Activated CD4-positive, CD25-positive, alpha-beta regulatory T cell treated with anti-CD3 and anti-CD28 coated beads, Interleukin-2, amount 50 U/mL, for 24 hours (primary cell): Measurements from ENCODE around the gene MPZL2.

ENCODE experiments used
- ATAC-seq, 2 donors: fragments of 150-1000 bp; cut with Tn5 transposase; one replicate each; pipeline ENCODE4 v1.10.0; 2021; ENCODE audit warnings: mild to moderate bottlenecking in 1 of 2, moderate library complexity in 1 of 2

The MPZL2 gene

DNA sequence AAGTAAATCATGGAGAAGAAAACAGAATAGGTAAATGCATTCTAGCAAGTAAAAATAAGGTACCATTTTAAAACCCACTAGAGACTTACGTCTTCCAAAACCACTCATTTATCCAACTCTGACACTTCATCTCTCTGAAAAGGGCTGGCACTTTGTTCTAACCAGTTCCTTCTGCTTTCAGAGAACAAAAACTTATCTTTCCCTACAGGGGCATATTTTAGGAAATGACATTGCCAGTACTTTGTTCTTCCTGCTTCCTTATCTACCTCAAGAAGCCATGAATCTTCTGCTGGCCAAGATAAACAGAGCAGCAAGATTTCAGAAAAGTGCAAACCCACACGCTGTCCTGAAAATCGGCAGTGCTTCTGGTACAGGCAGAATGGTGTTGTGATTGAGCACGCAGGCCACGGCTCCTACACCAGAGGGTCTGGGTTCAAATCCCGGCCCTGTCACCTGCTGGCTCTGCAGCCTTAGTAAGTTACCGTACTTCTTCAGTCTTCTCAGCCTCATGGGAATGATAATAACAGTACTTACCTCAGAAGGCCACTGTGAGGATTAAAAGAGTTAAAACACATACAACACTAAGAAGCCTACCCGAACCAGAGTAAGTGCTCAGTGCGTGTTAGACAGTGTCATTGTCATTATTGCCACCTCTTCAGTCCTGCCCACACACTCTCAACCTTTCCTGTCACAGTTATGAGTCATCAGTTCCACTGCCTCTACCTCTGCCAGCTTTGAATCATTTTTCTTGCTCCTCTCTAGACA lies 22.9 kb downstream of the MPZL2 start:
- peak; percentile 96 to 97 for ATAC-seq

DNA sequence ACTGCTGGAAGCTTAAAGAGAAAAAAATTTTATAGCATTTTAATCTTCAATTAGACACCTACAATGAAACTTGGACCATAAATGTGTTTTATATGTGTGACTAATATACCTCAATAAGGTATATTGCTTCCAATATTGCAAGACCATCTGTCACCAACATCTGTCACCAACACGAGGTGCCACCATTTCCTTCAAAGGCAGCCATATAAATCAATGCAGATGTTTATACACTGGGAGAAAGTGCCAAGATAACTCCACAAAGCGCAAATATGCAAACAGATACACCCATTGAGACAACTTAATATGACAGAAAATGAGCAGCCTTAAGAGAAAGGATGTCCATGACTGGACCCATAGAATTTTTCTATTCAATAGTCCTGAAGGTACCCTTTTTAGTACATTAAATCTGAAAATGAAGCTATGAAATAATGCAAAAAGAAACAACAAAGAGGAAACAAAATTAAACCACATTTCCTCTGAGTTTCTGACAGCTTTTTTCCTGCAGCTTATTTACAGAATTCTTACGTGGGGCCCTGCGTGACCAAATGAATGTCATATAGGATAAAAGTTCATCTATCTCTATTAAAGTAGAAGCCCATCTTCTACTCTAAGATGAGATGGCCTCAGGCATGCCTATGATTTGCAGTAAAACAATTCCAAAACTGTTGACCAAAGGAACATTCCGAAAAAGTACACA lies 24.4 kb downstream of the MPZL2 start:
- no peak for ATAC-seq

DNA sequence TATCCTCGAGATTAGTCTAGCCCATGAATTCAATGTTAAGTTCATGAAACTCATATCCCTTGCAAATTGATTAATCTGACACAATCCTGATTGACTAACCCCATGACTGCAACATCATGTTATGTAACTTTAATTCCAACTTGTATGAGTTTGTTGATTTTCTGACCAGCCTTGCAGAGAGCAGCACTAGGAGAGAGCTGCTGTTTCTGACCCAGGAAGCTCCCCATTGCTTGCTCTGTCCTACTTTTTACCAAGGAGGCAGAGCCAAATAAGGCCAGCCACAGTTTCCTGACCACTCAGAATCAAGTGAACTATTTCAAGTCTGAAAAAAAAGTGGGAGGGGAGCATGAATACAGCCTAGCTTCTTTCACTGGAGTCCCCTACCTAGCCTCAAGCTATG lies 25.2 kb downstream of the MPZL2 start:
- ATAC-seq, result no peak

DNA sequence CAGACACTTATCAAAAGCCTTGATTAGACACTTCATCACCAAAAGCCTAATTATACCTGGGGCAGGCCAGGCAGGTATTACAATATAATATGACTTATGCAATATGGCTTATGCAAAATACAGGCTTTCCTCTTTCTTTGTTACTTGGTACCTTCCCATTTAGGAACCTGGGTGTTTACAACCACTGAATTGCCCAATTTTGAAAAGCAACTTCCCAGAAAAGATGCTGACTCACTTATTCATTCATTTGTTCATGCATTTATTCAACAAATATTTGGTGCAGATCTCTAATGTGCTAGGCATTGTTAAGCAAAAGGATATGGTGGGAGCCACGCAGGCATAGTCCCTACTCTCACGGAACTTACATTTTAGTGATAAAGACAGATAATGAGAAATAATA lies 25.7 kb downstream of the MPZL2 start:
- no peak for ATAC-seq

DNA sequence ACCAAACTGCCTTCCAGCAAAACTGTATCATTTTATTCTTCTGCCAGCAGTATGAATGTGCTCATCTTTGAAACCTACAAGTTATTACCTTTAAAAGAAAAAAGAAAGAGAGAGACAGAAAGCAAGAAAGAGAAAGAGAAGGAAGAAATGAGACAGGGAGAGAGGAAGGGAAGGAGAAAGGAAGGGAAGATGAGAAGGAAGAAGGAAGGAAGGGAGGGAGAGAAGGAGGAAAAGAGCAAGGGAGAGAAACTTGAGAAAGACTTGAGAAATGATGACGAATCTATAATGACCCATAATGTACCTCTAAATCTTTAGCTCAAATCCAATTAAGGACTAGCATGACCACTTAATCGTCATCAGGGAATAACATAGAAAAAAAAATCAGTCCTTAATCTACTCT lies 27.9 kb downstream of the MPZL2 start:
- ATAC-seq, result no peak

DNA sequence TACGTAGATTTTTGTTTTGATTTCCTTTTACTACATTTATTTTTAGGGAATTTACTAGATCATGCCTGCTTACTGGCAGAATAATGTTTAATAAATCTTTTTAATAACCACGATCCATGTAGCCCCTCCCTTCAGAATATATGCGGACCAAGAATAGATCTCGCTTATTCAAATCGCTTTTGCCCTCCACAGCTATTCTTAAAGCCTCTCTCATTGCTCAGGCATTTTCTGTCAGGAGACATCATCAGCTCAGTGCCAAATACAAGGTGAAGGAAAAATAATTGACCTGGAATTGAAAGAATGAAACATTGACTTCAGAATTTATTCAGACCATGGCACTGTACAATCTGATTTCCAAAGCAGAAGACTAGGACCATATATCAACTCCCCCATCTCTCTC lies 29.3 kb downstream of the MPZL2 start:
- ATAC-seq, result no peak

DNA sequence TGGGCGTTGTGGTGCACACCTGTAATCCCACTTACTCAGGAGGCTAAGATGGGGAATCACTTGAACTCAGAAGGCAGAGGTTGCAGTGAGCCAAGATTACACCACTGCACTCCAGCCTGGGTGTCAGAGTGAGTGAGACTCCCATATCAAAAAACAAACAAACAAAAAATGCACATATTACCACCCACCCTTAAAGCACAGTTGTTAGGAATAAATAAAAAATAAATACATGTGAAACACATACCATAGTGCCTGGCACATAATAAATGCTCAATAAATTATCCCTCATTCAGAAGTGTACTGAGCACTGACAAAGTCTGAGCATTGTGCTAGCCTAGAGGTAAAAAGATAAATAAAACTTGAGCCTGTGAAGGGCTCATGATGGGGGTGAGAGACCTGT lies 30.2 kb downstream of the MPZL2 start:
- ATAC-seq, result no peak

DNA sequence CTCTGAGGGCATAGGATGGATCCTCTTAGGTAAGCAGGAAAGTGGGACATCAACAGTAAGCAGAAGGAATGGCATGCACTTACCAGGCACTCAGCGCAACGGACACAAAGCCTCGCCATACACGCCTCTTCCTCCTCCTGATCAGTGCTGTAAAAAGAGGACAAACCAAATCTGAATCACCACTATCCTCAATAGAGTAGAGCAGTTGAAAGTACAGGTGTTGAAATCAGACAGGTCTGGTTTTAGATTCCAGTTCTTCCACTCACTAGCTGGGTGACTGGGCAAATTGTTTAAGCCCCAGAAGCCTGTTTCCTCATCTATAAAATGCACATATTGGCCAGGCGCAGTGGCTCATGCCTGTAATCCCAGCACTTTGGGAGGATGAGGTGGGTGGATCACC lies 30.7 kb downstream of the MPZL2 start:
- no peak for ATAC-seq

DNA sequence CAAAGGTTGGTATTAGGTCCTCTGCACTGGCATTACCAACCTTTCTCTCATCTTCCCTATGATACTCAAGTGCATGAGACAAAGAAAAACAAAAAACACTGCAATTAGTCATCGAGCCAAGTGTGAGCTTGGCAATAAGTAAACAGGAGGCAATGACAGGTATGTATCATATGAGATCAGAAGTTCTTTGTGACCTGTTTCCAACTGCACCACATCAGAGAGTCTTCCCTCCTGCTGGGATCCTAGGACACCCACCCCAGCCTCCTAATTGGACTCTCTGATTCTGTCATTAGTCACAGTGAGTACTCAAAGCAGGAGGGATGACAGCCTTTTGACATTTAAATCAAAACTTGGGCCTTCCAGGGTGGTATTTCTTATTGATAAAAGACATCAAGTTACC lies 31.4 kb downstream of the MPZL2 start:
- ATAC-seq, result peak; percentile 91 to 92

DNA sequence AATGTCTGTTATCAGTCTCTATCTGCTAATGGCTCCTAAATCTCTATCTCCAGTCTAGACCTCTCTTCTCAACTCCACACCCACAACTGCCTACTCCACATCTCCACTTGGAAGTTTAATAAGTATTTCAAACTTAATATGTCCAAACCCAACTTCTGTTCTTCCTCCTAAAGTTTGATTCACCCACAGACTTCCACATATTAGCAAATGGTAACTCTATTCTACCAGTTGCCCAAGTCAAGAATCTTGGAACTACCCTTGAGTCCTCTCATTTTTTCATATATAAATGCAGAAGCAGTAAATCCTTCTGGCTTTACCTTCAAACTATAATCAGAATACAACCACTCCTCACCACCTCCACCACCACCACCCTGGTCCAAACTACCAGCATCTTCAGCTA lies 32.6 kb downstream of the MPZL2 start:
- ATAC-seq, result no peak

DNA sequence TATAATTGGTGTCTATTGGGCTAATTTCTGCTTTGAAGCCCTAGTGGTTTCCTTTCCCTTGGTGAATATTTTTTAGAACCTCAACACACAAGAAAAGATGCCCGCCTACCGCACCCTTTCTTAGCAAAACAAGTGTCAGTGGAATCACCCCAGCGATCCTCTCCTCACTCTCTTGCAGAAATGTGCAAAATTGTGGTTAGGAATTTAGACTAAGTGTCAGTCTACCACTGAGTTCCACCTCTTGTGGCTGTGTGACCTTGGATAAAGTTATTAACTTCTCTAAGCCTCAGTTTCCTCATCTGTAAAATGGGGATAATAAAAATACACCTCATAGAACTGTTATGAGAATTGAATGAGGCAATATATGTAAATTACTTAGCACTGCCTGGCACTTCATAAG lies 34.0 kb downstream of the MPZL2 start:
- ATAC-seq, result no peak

DNA sequence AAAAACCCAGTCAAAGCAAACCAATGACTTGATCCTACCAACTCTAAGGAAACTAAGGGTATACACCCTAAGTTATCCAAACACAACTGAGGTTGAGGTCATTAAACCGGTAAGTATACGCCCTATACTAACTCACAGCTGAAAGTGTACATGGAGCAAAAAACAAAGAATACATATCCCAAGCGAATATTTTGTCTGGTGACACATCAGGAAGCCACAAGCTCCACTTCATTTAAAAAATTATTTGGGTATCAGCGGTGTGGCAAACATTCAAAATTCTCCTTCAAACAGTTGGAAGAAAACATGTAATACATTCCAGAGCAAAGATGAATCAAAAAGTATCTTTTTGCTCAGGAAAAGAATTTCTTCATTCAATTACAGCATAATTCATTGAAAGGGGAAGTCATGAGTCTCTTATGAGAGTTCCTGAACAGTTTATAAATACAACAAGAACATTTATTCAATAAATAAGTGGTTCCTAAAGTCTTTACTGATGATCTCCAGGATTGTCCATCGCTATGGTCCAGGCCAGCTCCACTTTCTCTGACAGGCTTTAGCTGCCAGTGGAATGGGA lies 34.7 kb downstream of the MPZL2 start:
- no peak for ATAC-seq

DNA sequence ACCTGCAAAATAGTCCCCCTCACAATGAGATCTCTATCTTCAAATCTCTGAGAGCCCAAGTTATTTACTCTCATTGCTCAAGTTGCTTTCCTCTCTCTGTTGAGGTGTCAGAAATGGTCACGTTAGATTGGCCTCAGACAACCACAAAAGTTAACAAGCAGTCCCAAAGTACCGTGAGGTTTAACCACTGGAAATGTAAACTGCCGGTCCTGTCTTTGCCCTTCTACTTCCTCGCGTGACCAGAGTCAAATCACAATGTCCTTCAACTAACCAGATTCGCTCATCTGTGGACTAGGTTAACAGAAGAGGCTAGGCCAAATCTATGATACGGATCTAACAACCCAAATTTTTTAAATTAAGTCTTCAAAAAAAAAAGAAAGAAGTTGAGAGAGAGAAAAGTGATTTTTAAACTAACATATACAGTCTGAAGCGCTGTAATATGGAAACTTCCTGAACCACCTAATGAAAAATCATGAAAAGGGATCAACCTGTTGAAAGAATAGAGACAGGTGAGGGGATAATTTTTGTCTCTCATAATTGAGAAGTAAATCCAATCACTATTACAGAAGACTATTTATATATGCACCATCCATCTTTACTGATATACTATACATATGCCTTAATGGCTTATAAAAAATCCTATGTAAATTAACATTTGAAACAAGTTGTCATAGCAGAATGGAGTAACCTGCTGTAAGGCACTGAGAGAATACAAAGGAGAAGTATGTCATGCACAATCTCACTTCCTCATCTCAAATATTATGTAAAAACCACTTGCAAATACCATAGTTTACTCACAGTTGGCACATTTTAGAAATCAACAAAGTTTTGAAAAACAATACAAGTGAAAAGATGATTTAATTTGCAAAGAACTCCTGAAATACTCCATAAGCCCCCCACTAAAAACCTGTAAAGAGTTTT lies 36.0 kb downstream of the MPZL2 start:
- no peak for ATAC-seq

DNA sequence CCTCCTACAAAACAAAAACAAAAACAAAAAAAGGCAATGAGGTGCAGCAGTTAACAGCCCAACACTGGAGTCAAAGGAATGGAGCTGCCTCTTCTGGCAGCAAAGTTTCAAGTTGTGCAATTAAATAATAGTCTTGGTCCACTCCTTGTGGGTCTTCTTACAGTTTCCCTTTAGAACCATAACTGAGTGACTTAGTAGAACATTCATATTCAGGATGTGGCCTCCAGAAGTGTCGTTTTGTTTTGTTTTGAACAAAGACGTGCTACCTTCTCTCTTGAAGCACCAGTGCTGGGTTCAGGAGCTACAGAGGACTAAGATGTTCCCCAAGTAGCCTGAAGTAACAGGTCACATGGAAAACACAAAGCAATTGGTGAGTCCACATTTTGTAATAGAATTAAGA lies 37.3 kb downstream of the MPZL2 start:
- no peak for ATAC-seq

DNA sequence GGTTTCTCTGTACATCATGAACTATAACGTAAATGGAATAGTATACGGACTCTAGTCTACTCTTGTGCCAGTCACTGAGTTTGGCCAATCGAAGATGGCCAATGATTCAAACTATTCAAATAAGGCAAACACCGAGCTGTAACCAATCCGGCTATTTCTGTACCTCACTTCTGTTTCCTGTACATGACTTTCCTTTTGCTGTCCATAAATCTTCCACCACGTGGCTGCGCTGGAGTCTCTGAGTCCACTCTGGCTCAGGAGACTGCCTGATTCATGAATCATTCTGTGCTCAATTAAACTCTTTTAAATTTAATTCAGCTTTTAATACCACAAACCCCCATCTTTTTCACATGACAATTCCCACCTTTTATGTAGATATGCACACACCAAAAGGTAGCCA lies 37.8 kb downstream of the MPZL2 start:
- no peak for ATAC-seq

DNA sequence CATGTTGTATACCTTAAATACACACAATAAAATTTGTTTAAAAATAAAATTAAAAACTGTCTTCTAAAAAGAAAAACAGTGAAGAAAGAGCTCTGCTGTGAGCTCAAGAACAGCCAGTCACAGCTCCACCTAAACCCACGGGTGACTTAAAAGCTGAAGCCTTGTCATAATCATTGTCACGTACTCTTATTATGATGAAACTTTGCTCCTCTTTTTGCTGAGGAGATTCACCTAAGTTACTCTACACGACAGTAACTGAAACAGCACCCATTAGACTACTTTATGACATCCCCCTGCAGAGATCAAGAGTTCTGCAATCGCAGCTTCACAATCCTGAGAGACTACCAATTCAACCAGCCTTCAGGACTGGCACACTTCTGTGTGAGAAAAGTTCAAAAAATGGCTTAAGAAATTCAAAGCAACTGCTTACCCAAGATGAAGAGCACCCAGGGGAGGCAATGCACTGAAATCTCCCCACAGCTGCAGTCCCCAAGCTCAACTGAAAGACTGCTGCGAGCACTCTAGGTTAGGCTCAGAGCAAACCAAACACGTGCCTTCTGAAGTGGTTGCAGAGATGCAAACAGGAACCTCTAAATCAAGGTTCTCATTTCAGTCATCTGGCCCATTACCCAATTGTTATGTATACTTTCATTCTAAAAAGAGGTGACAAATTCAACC lies 39.4 kb downstream of the MPZL2 start, which contains the start of gene JAML:
Gene JAML, minus strand, starts transcription at position 501 of the 678 bp plus-strand sequence. CDS start 10,145 bp downstream, outside the sequence.
- ATAC-seq, result peak; percentile 81 to 83

DNA sequence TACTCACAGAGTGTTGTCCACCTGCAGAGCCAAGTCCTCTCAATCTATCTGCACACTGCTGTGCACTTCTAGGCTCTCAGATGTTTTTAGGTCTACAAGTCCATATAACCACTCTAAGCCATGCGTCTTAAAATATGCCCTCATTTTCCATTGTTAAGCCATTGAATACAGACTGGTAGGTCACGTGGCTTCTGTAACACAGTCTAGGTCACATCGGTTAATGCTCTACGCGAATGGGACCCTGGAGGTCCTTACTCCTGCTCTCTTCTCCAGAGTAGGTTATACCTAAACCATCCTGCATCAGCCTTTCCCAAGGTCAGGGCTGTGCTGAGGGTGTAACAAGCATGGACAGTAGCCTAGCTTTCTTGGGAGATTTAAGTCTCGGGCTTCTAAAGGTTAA lies 40.1 kb downstream of the MPZL2 start:
- peak; percentile 4 to 20 for ATAC-seq

DNA sequence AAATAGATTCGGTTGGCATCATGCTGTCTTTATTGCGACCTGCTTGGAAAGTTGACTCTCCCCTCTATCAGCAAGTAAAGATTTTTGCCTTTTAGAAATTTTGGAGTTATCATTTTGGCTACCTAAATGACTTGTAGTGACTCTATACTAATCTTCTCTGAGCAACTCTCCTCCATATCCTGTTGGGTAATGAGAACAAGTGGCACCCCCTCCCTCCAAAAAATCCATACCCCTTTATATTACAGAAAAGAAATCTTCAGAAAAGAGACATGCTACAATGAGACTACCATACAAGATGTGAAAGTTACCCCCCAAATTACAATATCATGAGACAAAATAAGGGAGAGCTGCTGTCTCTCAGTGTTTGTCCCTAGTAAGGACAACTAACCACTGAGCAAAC lies 40.5 kb downstream of the MPZL2 start:
- ATAC-seq, result no peak

DNA sequence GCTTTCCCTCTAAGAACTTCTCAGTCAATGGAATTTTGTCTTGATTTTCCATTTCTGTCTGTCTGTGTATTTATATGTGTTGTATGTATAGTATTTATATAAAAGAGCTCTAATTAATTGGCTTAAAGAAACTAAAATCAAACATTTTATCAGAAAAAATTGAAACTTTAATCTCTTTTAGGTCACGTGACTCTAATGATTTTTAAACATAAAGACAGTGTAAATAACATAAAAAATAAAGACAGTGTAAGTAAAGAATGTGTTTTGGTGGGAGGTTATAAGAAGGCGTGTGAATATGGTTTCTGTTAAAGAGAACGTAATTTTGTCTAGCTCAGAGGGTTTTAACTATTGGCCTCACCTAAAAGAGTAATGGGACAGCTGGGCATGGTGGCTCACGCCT lies 41.7 kb downstream of the MPZL2 start:
- ATAC-seq, result no peak

DNA sequence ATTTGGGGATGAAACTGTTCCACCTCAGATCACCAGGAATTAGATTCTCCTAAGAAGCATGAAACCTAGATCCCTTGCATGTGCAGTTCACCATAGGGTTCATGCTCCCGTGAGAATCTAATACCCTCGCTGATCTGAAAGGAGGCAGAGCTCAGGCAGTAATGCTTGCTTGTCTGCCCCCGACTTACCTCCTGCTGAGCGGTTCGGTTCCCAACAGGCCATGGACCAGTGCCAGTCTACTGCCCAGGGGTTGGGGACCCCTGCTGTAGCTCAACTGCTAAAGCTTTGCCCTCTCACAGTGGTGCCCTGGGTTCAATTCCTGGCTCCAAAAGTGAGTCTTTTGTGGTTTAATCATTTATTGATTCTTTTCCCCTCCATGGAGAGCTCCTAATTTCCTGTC lies 42.7 kb downstream of the MPZL2 start:
- no peak for ATAC-seq

DNA sequence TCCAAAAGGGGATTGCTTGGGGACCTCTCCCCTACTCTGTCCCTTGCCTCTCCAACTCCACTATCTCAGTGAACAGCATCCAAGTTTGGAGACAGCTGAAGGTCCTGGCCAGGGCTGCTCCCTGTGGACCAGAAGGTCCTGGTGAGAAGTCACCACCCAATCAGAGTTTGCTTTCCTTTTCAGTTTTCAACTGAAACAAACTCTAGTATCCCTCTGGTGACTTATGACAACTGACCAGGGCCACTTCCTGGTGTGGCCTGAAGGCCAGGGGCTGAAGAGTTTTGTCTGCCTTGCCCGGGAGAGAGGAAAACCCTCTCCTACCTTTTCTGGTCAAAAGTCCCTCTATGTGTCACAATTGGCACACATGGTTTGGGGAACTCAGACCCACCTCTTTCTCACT lies 44.4 kb downstream of the MPZL2 start:
- no peak for ATAC-seq

DNA sequence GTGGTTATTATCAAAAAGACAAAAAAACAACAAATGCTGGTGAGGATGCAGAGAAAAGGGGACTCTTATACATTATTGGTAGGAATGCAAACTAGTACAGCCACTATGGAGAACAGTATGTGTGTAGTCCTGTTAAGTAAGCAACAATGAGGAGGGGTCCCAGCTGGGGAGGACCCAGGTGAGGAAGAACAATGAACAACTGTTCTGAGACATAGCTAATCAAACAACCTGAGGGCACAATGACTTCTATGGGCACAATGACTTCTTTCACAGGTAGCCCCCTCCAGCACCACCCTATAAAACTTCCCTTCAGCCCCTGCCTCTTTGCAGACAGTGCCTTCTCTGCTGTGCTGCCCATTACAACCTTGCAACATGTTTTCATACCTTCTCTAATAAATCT lies 44.9 kb downstream of the MPZL2 start:
- ATAC-seq, result no peak
